ENCODE data around the gene GCLC.
"Not testable (repeated sequence)": the region's sequence is repeated elsewhere in the genome, so short reads cannot be mapped to it uniquely, and the experiment has no call there.

Gene GCLC

GRCh38 chr6:53544470-53545308 lies at the start of gene GCLC:
GCLC (minus strand) TSS chr6:53545101; CDS start chr6:53544645, 456 bp downstream.
- peak; percentile 77 to 78 for DNase-seq (ENCODE audit: low read depth in 2 of 2)

DNA sequence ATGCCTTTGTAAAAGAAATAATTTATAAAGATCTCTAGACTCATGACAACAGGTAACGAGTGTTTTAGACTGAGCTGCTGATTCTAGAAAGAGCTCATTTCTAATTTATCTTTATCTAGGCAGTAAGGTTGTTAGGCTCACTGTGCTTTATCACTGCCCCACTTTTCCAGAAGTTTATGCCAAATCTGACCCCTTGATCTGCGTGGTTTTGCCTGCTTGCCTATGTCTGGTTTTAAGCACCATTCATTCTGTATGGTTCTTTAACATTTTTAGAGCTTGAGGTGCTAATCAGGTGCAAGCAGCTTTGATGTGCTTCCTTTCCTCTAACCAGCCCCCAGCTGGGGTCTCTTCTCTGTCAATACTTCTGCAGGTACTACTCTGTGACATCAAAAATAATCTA lies 49.7 kb upstream of the GCLC start:
- no peak for DNase-seq (ENCODE audit: low read depth in 2 of 2)

GRCh38 chr6:53593001-53593488 lies 48.1 kb upstream of the GCLC start:
- DNase-seq (ENCODE audit: low read depth in 2 of 2) = no peak

DNA sequence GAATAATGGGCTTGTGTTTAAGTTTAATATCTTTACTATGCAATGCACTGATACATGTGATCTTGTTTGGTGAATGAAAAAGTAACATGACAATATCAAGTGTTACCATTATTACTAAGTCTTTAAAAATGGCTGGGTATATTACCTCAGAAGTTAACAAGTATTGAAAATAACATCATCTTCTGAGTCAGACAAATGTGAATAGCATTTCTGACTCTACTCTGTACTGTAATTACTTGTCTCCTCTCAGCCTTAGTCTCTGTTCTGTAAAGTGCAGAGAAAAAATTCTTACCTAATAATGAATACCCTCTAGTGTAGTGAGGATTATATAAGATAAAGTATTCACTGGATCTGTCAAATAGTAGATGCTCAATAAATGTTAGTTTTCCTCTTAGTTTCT lies 47.0 kb upstream of the GCLC start:
- DNase-seq (ENCODE audit: low read depth in 2 of 2) = no peak

GRCh38 chr6:53588816-53589509 lies 44.1 kb upstream of the GCLC start:
- no peak for DNase-seq (ENCODE audit: low read depth in 2 of 2)

DNA sequence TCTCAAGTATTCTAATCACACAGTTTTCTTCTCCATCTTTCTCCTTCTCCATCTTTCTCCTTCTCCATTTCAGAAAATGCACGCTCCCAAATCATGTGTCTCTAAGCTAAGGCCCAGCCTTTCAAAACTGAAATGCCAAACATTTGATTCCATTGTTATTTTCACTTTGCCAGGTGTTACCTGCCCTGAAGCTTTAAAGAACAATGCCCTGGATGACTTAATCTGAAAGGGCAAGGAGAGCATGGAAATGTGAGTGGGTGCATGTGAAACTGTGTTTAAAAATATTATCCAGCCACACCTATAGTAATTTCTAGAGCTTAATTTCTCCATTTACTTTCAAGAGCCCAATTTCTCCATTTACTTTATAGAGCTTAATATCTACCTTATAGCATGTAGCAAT lies 42.4 kb upstream of the GCLC start:
- no peak for DNase-seq (ENCODE audit: low read depth in 2 of 2)

DNA sequence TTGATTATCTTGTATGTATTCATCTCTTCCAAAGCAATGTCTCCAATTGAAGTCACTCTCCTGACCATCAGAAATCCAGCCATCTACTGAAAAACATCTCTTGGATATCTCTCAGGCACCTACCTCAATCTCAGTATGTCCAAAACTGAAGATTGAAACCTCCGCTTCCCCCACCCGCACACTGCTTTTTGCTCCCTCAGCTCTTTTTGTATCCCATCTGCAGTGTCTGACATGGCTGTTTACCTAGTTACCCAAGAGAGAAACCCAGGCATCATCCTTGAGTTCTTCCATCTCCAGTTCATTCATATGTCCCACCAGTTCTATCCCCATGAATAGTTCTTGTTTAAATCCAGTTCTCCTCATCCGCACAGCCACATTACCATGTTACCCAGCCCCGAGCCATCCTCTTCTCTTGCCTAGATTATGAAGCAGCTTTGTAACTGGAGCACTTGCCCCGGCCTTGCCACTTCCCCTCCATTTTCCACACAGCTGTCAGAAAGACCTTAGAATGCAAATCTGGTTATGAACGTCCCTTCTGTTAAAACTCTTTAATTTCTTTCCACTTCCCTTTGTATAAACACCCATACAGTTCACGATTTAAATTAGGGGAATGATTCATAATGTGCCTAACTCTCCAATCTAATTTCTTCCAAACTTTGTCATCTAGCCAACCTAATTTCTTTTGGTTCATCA lies 40.5 kb upstream of the GCLC start:
- no peak for DNase-seq (ENCODE audit: low read depth in 2 of 2)

DNA sequence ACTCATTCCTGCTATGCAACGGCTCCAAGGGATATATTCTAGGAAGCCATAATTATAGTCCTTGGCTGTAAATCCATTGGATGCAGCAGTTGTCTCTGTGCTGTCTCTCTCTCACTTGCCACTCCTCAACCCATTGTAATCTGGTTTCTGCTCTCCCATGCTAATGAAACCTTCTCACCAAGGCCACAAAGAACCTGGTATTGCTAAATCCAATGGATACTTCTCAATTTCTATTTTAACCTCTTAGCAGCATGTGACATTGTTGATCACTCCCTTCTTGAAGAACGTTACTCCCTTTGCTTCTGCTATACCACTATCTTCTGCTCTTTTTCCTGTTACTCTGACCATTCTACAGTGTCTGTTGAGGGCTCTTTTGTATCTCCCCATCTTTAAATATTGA lies 39.8 kb upstream of the GCLC start:
- DNase-seq (ENCODE audit: low read depth in 2 of 2) = no peak

DNA sequence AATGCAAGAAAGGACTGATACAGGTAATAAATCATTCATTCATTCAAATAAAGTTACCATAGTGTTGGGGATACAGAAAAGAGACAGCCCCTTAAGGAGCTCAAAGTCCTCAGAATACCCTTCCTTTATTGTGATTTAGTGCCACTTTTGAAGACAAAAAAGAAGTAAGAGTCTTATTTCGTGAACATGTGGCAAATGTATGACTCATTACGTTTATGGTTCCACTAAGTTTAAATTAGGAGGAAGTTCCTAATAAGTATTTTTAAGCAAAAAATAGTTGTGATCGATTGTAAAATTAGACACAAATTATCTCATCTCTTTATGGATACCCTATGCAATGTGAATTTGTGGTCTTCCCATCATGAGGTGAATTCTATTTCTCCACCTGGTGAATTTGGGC lies 38.5 kb upstream of the GCLC start:
- DNase-seq (ENCODE audit: low read depth in 2 of 2) = no peak

GRCh38 chr6:53582963-53583362 lies 38.1 kb upstream of the GCLC start:
- DNase-seq (ENCODE audit: low read depth in 2 of 2) = no peak

GRCh38 chr6:53581856-53582255 lies 37.0 kb upstream of the GCLC start:
- DNase-seq (ENCODE audit: low read depth in 2 of 2) = no peak

GRCh38 chr6:53581173-53581773 lies 36.4 kb upstream of the GCLC start:
- DNase-seq (ENCODE audit: low read depth in 2 of 2) = no peak

GRCh38 chr6:53579338-53579737 lies 34.4 kb upstream of the GCLC start:
- no peak for DNase-seq (ENCODE audit: low read depth in 2 of 2)

DNA sequence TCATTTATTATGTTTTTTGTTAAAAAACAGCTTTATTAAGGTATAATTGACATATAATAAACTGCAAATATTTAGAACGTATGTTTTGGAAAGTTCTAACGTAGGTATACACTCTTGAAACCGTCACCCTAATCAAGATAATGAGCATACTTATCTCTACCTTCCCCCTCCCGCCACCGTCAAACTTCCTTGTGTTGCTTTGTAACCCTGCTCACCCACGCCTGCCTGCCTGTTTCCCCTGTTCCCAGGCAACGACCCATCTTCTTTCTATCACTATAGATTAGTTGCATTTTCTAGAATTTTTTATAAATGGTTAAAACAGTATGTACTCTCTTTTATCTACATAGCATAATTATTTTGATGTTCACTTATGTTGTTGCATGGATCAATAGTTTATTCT lies 33.5 kb upstream of the GCLC start:
- no peak for DNase-seq (ENCODE audit: low read depth in 2 of 2)

DNA sequence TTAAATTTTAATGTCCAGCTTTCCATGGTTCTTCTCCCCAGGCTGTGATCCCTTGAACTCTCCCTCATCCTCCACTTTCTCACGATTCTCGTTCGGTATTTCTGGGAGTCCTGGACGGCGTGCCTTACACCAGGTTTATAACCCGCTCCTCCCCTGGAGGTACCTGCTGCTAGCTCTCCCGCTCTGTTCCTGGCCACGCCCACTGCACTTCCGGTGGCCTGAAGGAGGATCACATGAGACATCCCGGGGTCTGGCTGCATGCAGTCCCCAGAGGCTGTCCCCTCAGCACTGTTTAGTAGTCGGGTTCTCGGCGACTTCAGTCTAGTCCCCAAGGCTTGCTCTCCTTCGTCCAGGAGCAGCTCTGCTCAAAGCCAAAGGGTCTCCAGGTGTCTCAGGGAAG lies 28.4 kb upstream of the GCLC start:
- no peak for DNase-seq (ENCODE audit: low read depth in 2 of 2)

GRCh38 chr6:53572379-53572778 lies 27.5 kb upstream of the GCLC start:
- not testable (repeated sequence) for DNase-seq (ENCODE audit: low read depth in 2 of 2)

DNA sequence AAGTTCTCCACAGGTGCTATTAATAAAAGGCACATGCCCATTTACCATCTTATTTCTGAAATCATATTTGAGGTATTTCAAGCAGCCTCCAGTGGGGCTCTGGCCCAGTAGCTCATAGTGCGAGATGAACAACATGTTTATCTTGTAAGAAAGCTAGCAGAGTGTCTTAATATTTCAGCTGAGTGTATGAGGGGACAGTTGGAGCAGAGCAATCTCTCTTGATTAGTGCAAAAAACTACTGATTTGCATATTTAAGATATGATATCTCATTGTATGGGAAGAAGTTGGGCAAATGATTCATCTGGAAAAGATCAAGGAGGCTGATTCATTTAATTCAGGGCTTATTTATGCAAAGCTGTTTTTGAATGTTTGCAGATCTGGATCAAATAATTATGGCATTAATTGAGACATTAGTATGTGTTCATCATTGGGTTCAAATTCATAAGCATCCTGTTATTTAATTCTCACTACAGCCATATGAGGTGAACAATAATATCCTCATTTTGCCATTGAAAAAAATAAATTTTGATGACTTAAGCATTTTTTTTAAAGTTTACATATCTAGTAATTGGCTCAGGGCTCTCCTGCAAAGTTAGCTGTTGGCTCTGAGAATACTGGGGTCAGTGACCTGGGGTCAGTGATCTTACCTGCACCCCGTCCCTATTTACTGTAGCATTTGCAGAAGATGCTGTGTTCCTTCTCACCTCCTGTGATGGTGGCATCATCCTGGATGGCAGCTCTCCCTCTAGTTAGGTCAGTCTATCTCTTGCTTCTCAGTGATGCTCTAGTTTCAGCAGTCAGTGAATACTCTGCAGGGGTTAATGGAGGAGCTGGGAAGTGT lies 24.1 kb upstream of the GCLC start:
- DNase-seq (ENCODE audit: low read depth in 2 of 2) = no peak

- DNase-seq (ENCODE audit: low read depth in 2 of 2) = no peak
Observed at GRCh38 chr6:53567701-53568100, 22.8 kb upstream of the GCLC start.

GRCh38 chr6:53566755-53567154 lies 21.9 kb upstream of the GCLC start:
- no peak for DNase-seq (ENCODE audit: low read depth in 2 of 2)

DNA sequence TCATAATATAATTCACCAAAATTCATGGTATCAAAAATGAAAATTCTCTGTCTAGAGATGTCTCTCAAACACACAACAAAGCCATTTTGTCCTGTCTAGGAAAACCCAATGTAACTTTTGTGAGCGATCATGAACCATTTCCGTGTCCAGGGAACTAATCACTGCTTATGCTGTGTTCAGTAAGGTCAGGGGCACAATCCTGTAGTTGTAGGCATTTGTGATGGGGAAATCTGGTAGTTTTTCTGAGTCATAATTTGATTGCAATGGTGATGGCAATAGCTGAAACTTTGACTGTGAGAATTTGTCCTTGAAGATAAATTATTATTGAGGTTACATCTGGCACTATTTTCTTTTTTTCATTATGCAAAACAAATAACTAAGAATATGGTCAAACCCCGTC lies 21.0 kb upstream of the GCLC start:
- no peak for DNase-seq (ENCODE audit: low read depth in 2 of 2)

- no peak for DNase-seq (ENCODE audit: low read depth in 2 of 2)
Observed at GRCh38 chr6:53564401-53565065, 19.6 kb upstream of the GCLC start.
